ENCODE results near the gene GLUD1. TPM values are rescaled to one million over a fixed set of nuclear protein-coding genes. Genes with fewer than 3 reads are reported as not detected.
"Not testable (repeated sequence)": the region's sequence is repeated elsewhere in the genome, so short reads cannot be mapped to it uniquely, and the experiment has no call there.

The GLUD1 gene
- total RNA-seq, 1 donor from 2014 or later = 243 TPM

GRCh38 chr10:87090779-87091178 lies 3.9 kb downstream of the GLUD1 start:
- DNase-seq (ENCODE audit: low read depth) = no peak

- no peak for DNase-seq (ENCODE audit: low read depth)
Observed at GRCh38 chr10:87089746-87090145, 4.9 kb downstream of the GLUD1 start.

GRCh38 chr10:87085537-87085936 lies 9.1 kb downstream of the GLUD1 start:
- DNase-seq (ENCODE audit: low read depth) = no peak

- DNase-seq (ENCODE audit: low read depth) = peak; percentile 99
Observed at GRCh38 chr10:87084291-87084782, 10.3 kb downstream of the GLUD1 start.

- peak; percentile 79 for DNase-seq (ENCODE audit: low read depth)
Observed at GRCh38 chr10:87083576-87084290, 10.9 kb downstream of the GLUD1 start.

- peak; percentile 98 for DNase-seq (ENCODE audit: low read depth)
Observed at GRCh38 chr10:87082219-87082618, 12.4 kb downstream of the GLUD1 start.

- DNase-seq (ENCODE audit: low read depth) = not testable (repeated sequence)
Observed at GRCh38 chr10:87081574-87081973, 13.1 kb downstream of the GLUD1 start.

- DNase-seq (ENCODE audit: low read depth) = not testable (repeated sequence)
Observed at GRCh38 chr10:87080621-87081020, 14.0 kb downstream of the GLUD1 start.

GRCh38 chr10:87079106-87079836 lies 15.4 kb downstream of the GLUD1 start:
- DNase-seq (ENCODE audit: low read depth) = no peak

GRCh38 chr10:87076421-87076820 lies 18.2 kb downstream of the GLUD1 start:
- not testable (repeated sequence) for DNase-seq (ENCODE audit: low read depth)

- DNase-seq (ENCODE audit: low read depth) = no peak
Observed at GRCh38 chr10:87072449-87072848, 22.2 kb downstream of the GLUD1 start.

GRCh38 chr10:87068281-87068680 lies 26.4 kb downstream of the GLUD1 start:
- no peak for DNase-seq (ENCODE audit: low read depth)

- DNase-seq (ENCODE audit: low read depth) = no peak
Observed at GRCh38 chr10:87066865-87067264, 27.8 kb downstream of the GLUD1 start.

- peak; percentile 36 for DNase-seq (ENCODE audit: low read depth)
Observed at GRCh38 chr10:87066178-87066577, 28.5 kb downstream of the GLUD1 start.

GRCh38 chr10:87064651-87065050 lies 30.0 kb downstream of the GLUD1 start:
- DNase-seq (ENCODE audit: low read depth) = peak; percentile 57

GRCh38 chr10:87060280-87060928 lies 34.2 kb downstream of the GLUD1 start:
- DNase-seq (ENCODE audit: low read depth) = no peak

- DNase-seq (ENCODE audit: low read depth) = no peak
Observed at GRCh38 chr10:87059401-87059800, 35.2 kb downstream of the GLUD1 start.

- no peak for DNase-seq (ENCODE audit: low read depth)
Observed at GRCh38 chr10:87058171-87058570, 36.5 kb downstream of the GLUD1 start.

GRCh38 chr10:87054373-87055295 lies 40.0 kb downstream of the GLUD1 start:
- no peak for DNase-seq (ENCODE audit: low read depth)

GRCh38 chr10:87053577-87054181 lies 41.0 kb downstream of the GLUD1 start:
- no peak for DNase-seq (ENCODE audit: low read depth)

GRCh38 chr10:87053111-87053510 lies 41.5 kb downstream of the GLUD1 start:
- DNase-seq (ENCODE audit: low read depth) = no peak

All from renal cortical epithelial cell (primary cell).